HT1080 (cell line): ENCODE results near the gene PTPRD. TPM values are rescaled to one million over a fixed set of nuclear protein-coding genes. Genes with fewer than 3 reads are reported as not detected.
A peak's percentile ranks its signal among the peaks of the same experiment; 100 is the strongest.

Experiments
- DNase-seq: peaks from one replicate; pipeline ENCODE4 v3.0.0-alpha.2; 2015; ENCODE audit warnings: low read depth
- total RNA-seq: library from RNA; depleted of rRNA; stranded (reverse); fragments of >200 nt; shearing (Covaris generic); gene quantifications from 2 replicates; pipeline ENCODE4 v1.2.3, GENCODE V29; 2014

The PTPRD gene
- total RNA-seq, 1 experiment from 2014 or later, result 9.6 TPM

- no peak for DNase-seq
These were observed 1997.8 kb downstream of the PTPRD start for GRCh38 chr9:8614926-8615440.

- no peak for DNase-seq
These were observed 1999.4 kb downstream of the PTPRD start for GRCh38 chr9:8613346-8613825.

DNA sequence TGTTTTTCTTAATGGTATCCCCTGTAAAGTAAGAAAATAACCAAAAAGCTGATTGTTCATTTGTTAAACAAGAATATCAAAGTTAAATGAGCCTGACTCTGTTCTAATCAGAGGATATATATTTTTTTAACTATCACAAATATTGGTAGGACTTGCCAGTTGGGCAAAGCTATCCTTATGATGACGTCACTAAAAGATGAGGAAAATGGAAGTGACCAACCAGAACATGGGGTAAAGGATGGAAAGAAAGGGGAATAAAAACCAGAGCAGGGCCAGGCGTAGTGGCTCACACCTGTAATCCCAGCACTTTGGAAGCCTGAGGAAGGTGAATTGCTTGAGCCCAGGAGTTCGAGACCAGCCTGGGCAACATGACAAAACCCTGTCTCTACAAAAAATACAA, 2001.6 kb downstream of the PTPRD start:
- no peak for DNase-seq

- no peak for DNase-seq
These were observed 2002.5 kb downstream of the PTPRD start for GRCh38 chr9:8610256-8610655.

GRCh38 chr9:8605096-8605495, 2007.7 kb downstream of the PTPRD start:
- no peak for DNase-seq

GRCh38 chr9:8604201-8604600, 2008.6 kb downstream of the PTPRD start:
- DNase-seq, result no peak

- DNase-seq, result peak; percentile 28
These were observed 2011.7 kb downstream of the PTPRD start for GRCh38 chr9:8600914-8601680.

GRCh38 chr9:8599937-8600336, 2012.9 kb downstream of the PTPRD start:
- DNase-seq, result peak; percentile 7

GRCh38 chr9:8589476-8589875, 2023.3 kb downstream of the PTPRD start:
- DNase-seq, result no peak

DNA sequence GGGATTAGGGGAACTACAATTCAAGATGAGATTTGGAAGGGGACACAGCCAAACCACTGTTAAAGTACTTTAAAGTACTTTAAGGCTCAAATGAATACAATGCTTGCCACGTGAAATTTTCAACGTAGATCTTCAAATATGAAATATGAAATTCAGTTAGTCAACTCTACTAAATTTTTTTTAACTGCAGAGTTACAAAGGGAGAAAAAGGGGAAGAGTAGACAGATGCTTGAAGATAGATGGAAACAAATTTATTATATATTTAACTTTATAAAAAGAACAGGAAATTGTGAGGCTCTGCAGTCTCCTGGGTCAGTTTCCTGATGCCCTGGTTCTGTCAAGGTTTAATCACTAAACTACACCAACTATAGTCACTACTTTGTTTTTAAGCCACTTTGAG, 2027.8 kb downstream of the PTPRD start:
- DNase-seq, result no peak

DNA sequence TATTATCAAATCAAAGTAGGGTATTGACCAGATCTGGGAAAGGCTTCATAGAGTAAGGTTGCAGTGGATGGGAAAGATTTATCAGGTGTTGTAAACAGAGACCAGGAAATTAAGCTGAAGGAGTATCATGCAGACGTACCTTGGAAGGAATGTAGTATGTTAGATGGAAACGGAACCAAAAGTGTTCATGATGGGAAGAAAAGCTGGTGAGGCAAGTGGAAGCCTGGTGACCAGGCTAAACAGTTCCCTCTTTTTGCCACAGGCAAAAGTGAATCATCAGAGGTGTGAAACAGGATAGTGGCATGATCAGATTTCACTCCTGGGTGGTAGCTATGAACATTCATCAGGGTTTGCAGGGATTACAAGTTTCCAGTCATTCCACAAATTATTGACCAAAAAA, 2033.1 kb downstream of the PTPRD start:
- DNase-seq, result peak; percentile 70

- no peak for DNase-seq
These were observed 2036.1 kb downstream of the PTPRD start for GRCh38 chr9:8576741-8577140.

- DNase-seq, result no peak
These were observed 2038.0 kb downstream of the PTPRD start for GRCh38 chr9:8574846-8575245.

GRCh38 chr9:8572209-8572608, 2040.6 kb downstream of the PTPRD start:
- DNase-seq, result no peak

- DNase-seq, result no peak
These were observed 2041.2 kb downstream of the PTPRD start for GRCh38 chr9:8571643-8572042.

- DNase-seq, result no peak
These were observed 2042.0 kb downstream of the PTPRD start for GRCh38 chr9:8570776-8571175.

- no peak for DNase-seq
These were observed 2043.0 kb downstream of the PTPRD start for GRCh38 chr9:8569823-8570222.

- DNase-seq, result no peak
These were observed 2044.7 kb downstream of the PTPRD start for GRCh38 chr9:8567963-8568579.

DNA sequence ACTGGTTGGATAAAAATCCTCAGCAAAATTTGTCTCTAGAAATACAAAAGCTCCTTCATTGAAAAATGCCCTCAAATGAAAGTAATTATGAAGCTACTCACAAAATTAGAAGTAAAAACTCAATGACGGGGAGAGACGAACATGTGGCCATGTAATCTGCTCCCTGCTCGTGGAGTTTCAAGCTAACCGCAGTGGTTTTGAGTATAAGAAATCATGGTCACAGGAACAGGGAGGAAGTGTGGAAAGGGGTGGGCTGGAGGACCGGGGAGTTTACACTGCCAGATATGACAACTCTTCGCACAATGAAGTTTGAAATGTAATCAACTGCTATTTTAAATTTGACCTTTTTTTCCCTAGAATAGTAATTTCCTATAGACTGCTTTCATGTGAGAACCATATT, 2047.8 kb downstream of the PTPRD start:
- no peak for DNase-seq

- no peak for DNase-seq
These were observed 2052.0 kb downstream of the PTPRD start for GRCh38 chr9:8560560-8561525.

GRCh38 chr9:8558176-8558575, 2054.6 kb downstream of the PTPRD start:
- peak; percentile 88 for DNase-seq
